HepG2 (cell line): ENCODE data around the gene PLCB2. TPM values are rescaled to one million over a fixed set of nuclear protein-coding genes. Genes with fewer than 3 reads are reported as not detected.

Experiments
- AFF4 ChIP-seq: sonication (generic); formaldehyde crosslinking; IDR thresholded peaks from 2 replicates; pipeline ENCODE4 v1.4.0; 2020; ENCODE audit warnings: missing genetic modification reagents
- CTCF ChIP-seq: sonication (generic); formaldehyde crosslinking; IDR thresholded peaks from 2 replicates; pipeline ENCODE4 v1.5.0; 2020; ENCODE audit warnings: mild to moderate bottlenecking, missing genetic modification reagents, moderate library complexity
- DNMT3B ChIP-seq: conservative IDR thresholded peaks from 2 replicates; pipeline ENCODE4 v1.6.1; 2016; ENCODE audit warnings: missing biosample characterization, control low read depth
- GTF2F1 ChIP-seq: fragments of 150-350 bp; IDR thresholded peaks from 2 replicates; pipeline ENCODE4 v1.6.1; 2014; ENCODE audit warnings: low read length
- HNF1A ChIP-seq, 2 experiments: sonication (generic) in 1 of 2; formaldehyde crosslinking in 1 of 2; IDR thresholded peaks; 2 replicates each; pipeline versions ENCODE4 v1.4.0 to v1.6.1; 2016 to 2020; ENCODE audit warnings: borderline replicate concordance in 1 of 2, low read depth in 1 of 2, mild to moderate bottlenecking in 1 of 2, missing genetic modification reagents in 1 of 2
- JUNB ChIP-seq: sonication (generic); formaldehyde crosslinking; IDR thresholded peaks from 2 replicates; pipeline ENCODE4 v1.8.0; 2022; ENCODE audit warnings: missing genetic modification reagents, mild to moderate bottlenecking, borderline replicate concordance
- SALL1 ChIP-seq: sonication (generic); formaldehyde crosslinking; IDR thresholded peaks from 2 replicates; pipeline ENCODE4 v1.8.0; 2022; ENCODE audit warnings: mild to moderate bottlenecking, missing genetic modification reagents
- TEAD2 ChIP-seq: sonication (generic); formaldehyde crosslinking; IDR thresholded peaks from 2 replicates; pipeline ENCODE4 v1.9.0; 2021; ENCODE audit warnings: missing genetic modification reagents
- TIGD3 ChIP-seq: sonication (generic); formaldehyde crosslinking; IDR thresholded peaks from 2 replicates; pipeline ENCODE4 v1.5.1; 2020; ENCODE audit warnings: mild to moderate bottlenecking, missing genetic modification reagents, borderline replicate concordance
- ZBTB7A ChIP-seq: sonication (generic); formaldehyde crosslinking; IDR thresholded peaks from 2 replicates; pipeline ENCODE4 v1.8.0; 2022; ENCODE audit warnings: mild to moderate bottlenecking, missing genetic modification reagents
- ZBTB8A ChIP-seq: sonication (generic); formaldehyde crosslinking; IDR thresholded peaks from 2 replicates; pipeline ENCODE4 v1.4.0; 2020; ENCODE audit warnings: mild to moderate bottlenecking, low read depth, missing genetic modification reagents, borderline replicate concordance
- ZFX ChIP-seq: sonication (generic); formaldehyde crosslinking; IDR thresholded peaks from 2 replicates; pipeline ENCODE4 v1.4.0; 2020; ENCODE audit warnings: mild to moderate bottlenecking, low read depth, missing genetic modification reagents, moderate library complexity
- ZNF10 ChIP-seq: sonication (generic); formaldehyde crosslinking; IDR thresholded peaks from 2 replicates; pipeline ENCODE4 v1.4.0; 2020; ENCODE audit warnings: mild to moderate bottlenecking, low read depth, missing genetic modification reagents, borderline replicate concordance
- ZNF350 ChIP-seq: sonication (generic); formaldehyde crosslinking; IDR thresholded peaks from 2 replicates; pipeline ENCODE4 v1.4.0; 2020; ENCODE audit warnings: mild to moderate bottlenecking, low read depth, missing genetic modification reagents, borderline replicate concordance
- ZNF468 ChIP-seq: sonication (generic); formaldehyde crosslinking; IDR thresholded peaks from 2 replicates; pipeline ENCODE4 v1.8.0; 2022; ENCODE audit warnings: mild to moderate bottlenecking, moderate library complexity, missing genetic modification reagents
- ZNF597 ChIP-seq: sonication (generic); formaldehyde crosslinking; IDR thresholded peaks from 2 replicates; pipeline ENCODE4 v1.5.0; 2020; ENCODE audit warnings: missing genetic modification reagents
- ZNF619 ChIP-seq: sonication (generic); formaldehyde crosslinking; IDR thresholded peaks from 2 replicates; pipeline ENCODE4 v1.4.0; 2020; ENCODE audit warnings: mild to moderate bottlenecking, missing genetic modification reagents
- ZNF772 ChIP-seq: sonication (generic); formaldehyde crosslinking; IDR thresholded peaks from 2 replicates; pipeline ENCODE4 v1.5.0; 2020; ENCODE audit warnings: mild to moderate bottlenecking, missing genetic modification reagents
- polyA plus RNA-seq, 8 experiments: library from polyadenylated mRNA; depleted of rRNA in 3 of 8; stranded (reverse) in 7 of 8; unstranded in 1 of 8; fragments of >200 nt; fragmentation: Illumina TruSeq in 4 of 8; extraction: Trizol in 4 of 8; gene quantifications; 2 replicates each; pipeline versions ENCODE4 v1.2.1 to v1.2.3, GENCODE V29; 2011 to 2016; ENCODE audit warnings: low read depth in 4 of 8, missing spikeins in 1 of 8, mixed read lengths in 1 of 8; ENCODE audit not compliant: insufficient read depth in 1 of 8
- total RNA-seq, 5 experiments: library from RNA; depleted of rRNA; stranded (reverse); fragments of >200 nt; fragmentation: Illumina TruSeq; extraction: Trizol; gene quantifications; 2 replicates each; pipeline ENCODE4 v1.2.3, GENCODE V29; 2016; ENCODE audit warnings: low read depth in 1 of 5

The PLCB2 gene
- total and polyA plus RNA-seq, 2 of the 13 experiments (the other 11 are each of a cell fraction or from before 2014, with no cell fraction given): 0.11 TPM; not detected in 1

- TF ChIP-seq TIGD3 (CRISPR knock-in tag): no peak
- no peak for TF ChIP-seq AFF4 (CRISPR knock-in tag)
- no peak for TF ChIP-seq GTF2F1
- no peak for TF ChIP-seq ZFX (CRISPR knock-in tag)
- TF ChIP-seq TEAD2 (CRISPR knock-in tag): no peak
- no peak for TF ChIP-seq JUNB (CRISPR knock-in tag)
- TF ChIP-seq ZNF772 (CRISPR knock-in tag): no peak
- TF ChIP-seq DNMT3B: no peak
- peak; percentile 70; the same call in 1 of the 2 replicates for TF ChIP-seq ZBTB7A (CRISPR knock-in tag)
- no peak for TF ChIP-seq ZNF468 (CRISPR knock-in tag)
- TF ChIP-seq ZBTB8A (CRISPR knock-in tag): no peak
- TF ChIP-seq HNF1A (IDR thresholded peaks at IDR 0.05; ENCODE audit: low read depth): no peak
- TF ChIP-seq HNF1A (CRISPR knock-in tag; IDR thresholded peaks at IDR 0.05; ENCODE audit: borderline replicate concordance): no peak
- 0 out of 2 replicates have a peak, but pooled peaks have one; percentile 8 for TF ChIP-seq SALL1 (CRISPR knock-in tag)
- peak; percentile 5; the same call in 1 of the 2 replicates for TF ChIP-seq ZNF350 (CRISPR knock-in tag)
- 0 out of 2 replicates have a peak, but pooled peaks have one; percentile 35 for TF ChIP-seq ZNF619 (CRISPR knock-in tag)
- TF ChIP-seq ZNF10 (CRISPR knock-in tag): no peak
- no peak for TF ChIP-seq ZNF597 (CRISPR knock-in tag)
- TF ChIP-seq CTCF (CRISPR knock-in tag): peak; percentile 72
Measured at GRCh38 chr15:40339621-40339945, 31.8 kb upstream of the PLCB2 start (continued).
